NCI-H446 treated with DMSO at 0.1 percent for 48 hours (cell line): Measurements from ENCODE around the gene MYO9B.
"Not testable (repeated sequence)": the region's sequence is repeated elsewhere in the genome, so short reads cannot be mapped to it uniquely, and the experiment has no call there.

Source experiments
- DNase-seq: peaks from one replicate; lab custom pipeline; 2025; lab: John Stamatoyannopoulos, UW

The MYO9B gene

GRCh38 chr19:17114414-17114831 lies 38.8 kb downstream of the MYO9B start:
- no peak for DNase-seq

GRCh38 chr19:17116996-17117702 lies 41.6 kb downstream of the MYO9B start:
- no peak for DNase-seq

GRCh38 chr19:17118957-17119356 lies 43.4 kb downstream of the MYO9B start:
- no peak for DNase-seq

- DNase-seq, result no peak
Observed at GRCh38 chr19:17121736-17122293, 46.2 kb downstream of the MYO9B start.

GRCh38 chr19:17123041-17123440 lies 47.5 kb downstream of the MYO9B start:
- DNase-seq, result no peak

- no peak for DNase-seq
Observed at GRCh38 chr19:17124025-17124424, 48.4 kb downstream of the MYO9B start.

GRCh38 chr19:17125062-17125727 lies 49.6 kb downstream of the MYO9B start:
- no peak for DNase-seq

GRCh38 chr19:17125728-17126677 lies 50.4 kb downstream of the MYO9B start:
- DNase-seq, result no peak

- DNase-seq, result no peak
Observed at GRCh38 chr19:17127671-17128070, 52.1 kb downstream of the MYO9B start.

- DNase-seq, result no peak
Observed at GRCh38 chr19:17128403-17128802, 52.8 kb downstream of the MYO9B start.

GRCh38 chr19:17128820-17129219 lies 53.2 kb downstream of the MYO9B start:
- no peak for DNase-seq

- DNase-seq, result no peak
Observed at GRCh38 chr19:17129377-17129776, 53.8 kb downstream of the MYO9B start.

- DNase-seq, result no peak
Observed at GRCh38 chr19:17135001-17135853, 59.6 kb downstream of the MYO9B start.

GRCh38 chr19:17136021-17136420 lies 60.4 kb downstream of the MYO9B start:
- DNase-seq, result no peak

GRCh38 chr19:17136617-17137016 lies 61.0 kb downstream of the MYO9B start:
- no peak for DNase-seq

GRCh38 chr19:17137417-17137816 lies 61.8 kb downstream of the MYO9B start:
- no peak for DNase-seq

- not testable (repeated sequence) for DNase-seq
Observed at GRCh38 chr19:17138052-17138846, 62.7 kb downstream of the MYO9B start.

- DNase-seq, result no peak
Observed at GRCh38 chr19:17138937-17139598, 63.5 kb downstream of the MYO9B start.

- DNase-seq, result peak; percentile 33
Observed at GRCh38 chr19:17144771-17145170, 69.2 kb downstream of the MYO9B start.
